ENCODE data around the gene MGST2.

MGST2 gene

DNA sequence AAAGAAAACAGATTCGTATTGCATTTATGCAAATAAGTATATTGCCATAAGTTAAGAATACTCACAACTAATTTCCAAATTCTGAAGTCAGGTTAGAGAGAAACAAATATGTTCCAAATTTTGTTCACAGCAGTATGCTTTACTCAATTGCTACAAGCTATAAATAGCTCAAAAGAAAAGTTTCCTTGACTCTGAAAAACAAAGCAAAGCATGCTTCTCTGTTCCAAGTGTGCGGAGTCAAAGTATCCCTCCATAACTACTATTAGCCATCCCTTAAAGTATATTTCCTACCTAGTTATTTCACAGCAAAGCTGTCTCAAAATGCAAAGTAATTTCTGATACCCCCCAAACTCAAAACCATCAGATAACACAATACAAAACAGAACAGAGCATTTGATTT lies 47.3 kb downstream of the MGST2 start:
- no peak for FAIRE-seq

DNA sequence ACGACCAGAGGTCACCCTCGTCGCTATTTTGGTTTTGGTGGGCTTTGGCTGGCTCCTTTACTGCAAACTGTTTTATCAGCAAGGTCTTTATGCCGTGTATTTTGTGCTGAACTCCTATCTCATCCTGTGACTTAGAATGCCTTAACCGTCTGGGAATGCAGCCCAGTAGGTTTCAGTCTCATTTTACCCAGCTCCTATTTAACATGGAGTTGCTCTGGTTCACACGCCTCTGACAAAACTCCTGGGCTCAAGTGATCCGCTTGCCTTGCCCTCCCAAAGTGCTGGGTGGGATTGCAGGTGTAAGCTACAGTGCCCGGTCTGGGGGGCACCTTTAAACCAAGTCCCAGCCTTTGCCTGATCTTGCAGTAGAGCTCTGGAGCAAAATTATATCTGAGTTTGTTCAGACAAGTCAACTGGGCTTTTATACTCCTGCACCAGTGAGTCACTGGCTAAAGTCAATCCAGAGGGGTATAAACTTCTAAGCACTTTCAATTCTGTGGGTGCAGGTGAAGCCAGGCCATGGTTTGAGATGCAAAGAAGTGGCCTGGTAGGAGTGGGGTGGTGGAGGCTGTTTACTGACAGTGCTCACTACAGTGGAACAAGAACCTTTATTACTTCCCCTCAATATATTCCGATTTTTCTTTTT lies 50.2 kb downstream of the MGST2 start:
- no peak for FAIRE-seq

DNA sequence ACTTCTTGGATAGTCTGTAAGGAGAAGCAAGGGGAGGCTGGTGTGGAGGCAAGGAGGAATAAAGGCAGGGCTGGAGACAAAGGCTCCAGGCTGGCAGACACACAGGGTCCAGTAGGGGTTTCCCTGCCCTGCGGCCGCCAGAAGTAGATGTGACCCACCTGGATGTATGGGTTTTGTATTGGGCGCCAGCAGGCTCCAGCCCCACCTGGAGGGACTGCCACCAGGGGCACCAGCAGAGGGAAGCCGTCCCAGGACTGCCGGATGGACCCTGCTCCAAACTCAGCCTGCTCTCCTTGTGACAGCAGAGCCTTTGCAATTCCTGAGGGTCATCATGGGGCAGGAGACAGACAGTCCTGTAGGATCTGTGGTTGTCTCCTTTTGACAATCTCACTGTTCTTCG lies 52.7 kb downstream of the MGST2 start:
- no peak for FAIRE-seq

DNA sequence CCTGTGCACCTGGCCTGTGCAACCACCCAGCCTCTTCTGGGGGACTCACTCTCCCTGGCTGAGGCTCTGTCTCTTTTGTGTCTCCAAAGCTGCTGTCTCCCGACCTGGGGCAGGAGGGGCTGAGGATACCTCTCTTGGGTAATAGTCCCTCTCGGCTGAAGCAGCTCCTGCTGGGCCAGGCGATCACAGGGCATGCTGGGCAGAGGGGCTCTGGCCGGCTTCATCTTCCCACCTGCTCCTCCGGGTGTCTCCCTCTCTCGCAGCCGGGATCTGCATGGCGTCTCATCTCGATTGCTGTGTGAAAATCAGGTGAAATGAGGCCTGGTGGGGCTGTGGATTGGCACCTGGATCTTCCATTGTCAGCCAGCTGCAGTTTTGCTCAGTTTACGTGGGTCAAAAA lies 53.2 kb downstream of the MGST2 start:
- FAIRE-seq = no peak

DNA sequence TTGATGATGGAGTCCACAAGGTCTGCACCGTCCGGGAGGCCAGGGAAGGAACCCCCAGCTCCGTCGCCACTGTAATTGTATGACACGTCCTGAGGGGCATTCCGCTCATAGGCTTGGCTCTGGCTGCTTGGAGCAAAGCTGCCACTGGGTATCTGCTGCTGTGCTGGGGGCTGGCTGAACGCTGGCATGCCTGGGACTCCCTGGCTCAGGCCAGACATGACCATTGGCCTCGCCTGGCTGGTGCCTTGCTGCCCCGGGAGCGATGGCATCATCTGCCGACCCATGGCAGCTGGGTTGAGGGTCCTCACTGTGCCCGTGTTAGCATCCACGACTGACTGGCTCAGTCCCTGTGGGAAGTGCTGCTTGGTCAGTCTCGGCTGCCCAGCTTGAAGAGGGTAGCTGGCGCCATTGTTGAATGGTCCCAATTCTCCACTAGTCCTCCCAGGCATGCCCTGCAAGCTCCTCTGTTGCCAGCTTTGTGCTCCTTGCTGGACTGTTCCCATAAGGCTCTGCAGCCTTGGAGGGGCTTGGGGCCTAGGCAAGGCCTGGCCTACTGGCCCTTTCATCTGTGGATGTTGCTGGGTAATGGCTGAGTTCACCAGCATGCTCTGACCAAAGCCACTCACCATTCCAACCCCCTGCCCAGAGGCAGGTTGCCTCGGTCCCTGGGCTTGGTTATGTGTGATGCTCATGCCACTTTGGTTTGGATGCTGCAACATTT lies 53.9 kb downstream of the MGST2 start:
- FAIRE-seq = no peak

DNA sequence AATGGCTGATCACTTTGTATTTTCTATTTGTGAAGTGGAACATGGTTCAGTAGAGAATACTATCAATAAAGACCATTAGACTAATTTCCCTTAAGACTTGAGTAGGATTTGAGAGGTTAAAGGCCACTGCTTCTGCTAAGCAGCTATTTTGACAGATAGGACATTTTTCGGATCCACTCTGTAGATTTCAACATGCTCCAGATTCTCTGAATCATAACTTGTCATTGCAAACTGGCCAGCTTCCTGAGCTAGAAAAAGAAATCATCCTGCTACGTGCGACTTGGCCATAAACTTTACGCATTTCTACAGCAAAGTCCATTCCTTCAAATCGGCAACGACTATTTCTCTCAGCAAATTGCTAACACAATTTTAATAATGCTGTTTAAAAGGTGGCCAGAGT lies 55.2 kb downstream of the MGST2 start:
- no peak for FAIRE-seq

DNA sequence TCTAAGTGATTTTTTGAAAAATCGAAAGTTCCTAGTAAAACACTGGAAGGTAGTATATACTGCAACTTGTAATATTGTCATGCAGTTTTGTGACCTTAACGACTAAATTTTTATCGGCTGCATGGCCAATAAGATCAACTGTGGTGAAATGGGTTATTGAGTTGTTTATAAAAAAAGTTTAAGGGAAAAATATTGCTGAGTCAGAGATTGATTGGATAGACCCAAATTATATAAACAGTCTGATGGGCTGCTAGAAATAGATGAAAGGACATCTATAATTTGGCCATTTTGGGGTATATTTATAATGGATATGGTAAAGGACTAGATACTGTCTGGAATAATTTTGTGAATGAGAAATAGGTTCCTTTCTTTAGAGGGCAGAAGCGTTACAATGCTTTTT lies 56.2 kb downstream of the MGST2 start:
- no peak for FAIRE-seq

DNA sequence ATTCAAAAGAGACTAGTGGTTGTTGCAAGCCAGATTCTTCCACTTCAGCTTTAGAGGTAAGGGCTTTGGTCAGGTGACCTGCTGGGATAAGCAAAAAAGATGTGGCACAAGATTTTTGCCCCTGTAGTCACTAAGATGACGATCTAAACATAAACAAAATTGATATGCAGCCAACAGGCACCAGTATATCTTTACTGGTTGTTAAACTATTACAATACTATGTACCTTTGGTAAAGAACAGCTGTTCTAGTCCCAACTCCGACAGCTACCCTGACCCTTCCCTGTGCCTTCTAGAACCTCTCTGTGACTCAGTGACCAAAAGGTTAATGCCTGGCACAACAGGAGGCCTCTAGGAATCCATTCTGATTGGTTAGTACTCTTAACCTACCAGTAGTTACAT lies 59.6 kb downstream of the MGST2 start:
- FAIRE-seq = no peak

DNA sequence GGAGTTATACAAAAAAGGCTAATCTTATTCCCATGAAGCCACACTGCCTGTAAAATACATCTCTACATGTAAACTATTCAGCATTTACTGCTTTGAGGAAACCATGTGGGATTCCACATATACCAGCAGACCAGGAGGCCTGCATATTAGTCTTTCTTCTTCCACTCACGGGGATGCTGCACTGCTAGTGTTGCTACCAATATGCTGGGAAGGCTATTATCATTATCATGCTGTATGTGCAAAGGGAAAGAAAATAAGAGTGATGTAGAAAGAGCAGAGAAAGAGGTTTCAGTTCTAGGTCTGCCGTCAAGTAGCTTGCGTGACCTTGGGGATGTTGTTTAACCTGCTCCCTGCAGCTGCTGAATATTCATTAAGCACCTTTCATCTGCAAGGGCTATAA lies 61.0 kb downstream of the MGST2 start:
- no peak for FAIRE-seq

DNA sequence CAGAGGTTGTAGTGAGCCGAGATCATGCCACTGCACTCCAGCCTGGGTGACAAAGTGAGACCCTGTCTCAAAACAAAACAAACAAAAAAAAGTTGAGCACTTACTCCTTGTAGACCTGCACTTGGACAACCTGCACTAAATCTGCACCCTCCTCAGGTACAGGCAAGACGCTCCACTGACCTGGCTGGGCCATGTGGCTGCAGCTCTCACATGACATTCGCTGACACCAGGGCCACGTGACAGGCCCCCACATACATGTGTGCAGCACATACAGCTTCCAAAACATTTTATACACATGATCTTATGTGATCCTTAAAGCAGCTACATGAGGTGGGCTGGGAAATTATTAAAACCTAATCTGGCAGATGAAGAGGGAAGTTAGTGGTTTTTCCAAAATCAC lies 62.5 kb downstream of the MGST2 start:
- no peak for FAIRE-seq

DNA sequence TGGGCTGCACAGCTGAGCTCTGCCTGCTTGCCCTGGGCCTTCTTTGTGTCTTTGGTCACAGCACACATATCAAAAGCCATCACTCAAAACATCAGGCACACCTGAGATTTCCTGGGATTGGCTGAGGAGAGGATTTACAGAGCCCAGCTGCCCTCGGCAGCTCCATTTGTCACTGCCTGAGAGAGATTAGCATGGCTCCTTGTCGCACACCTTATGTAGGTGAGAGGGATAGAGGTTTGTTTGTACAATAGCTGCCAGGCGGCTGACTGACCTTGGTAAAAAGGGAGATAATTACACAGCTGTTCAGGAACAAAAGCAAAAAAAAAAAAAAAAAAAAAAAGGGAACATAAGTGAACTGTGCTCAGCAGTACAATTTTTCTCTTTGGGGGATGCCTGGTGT lies 63.2 kb downstream of the MGST2 start:
- FAIRE-seq = no peak

DNA sequence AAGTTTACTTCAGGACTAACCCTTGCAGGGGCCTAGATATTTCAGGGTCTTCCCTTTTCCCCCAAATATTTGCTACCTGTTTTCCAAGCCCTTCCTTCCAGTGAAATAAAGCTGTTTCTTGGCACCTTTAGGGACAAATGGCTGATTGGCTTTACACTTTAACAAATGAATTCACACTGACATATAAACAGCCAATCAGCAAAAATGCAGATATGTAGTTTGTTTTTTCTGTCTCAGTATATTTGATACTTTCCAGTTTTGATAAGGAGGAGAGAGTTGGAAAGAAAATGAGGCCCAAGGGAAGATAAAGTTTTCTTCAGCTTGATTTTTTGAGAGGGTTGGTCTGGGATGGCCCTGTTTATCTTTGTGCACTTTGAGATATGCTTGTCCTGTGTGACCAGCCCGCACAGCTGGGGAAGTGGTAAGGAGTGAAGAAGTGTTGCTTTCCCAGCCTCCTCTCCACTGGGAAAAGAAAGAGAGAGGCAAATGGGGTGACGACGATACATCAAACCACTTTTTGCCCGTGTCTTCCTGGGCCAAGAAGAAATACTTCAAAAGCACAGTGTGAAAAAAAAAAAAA lies 67.5 kb downstream of the MGST2 start:
- no peak for FAIRE-seq

DNA sequence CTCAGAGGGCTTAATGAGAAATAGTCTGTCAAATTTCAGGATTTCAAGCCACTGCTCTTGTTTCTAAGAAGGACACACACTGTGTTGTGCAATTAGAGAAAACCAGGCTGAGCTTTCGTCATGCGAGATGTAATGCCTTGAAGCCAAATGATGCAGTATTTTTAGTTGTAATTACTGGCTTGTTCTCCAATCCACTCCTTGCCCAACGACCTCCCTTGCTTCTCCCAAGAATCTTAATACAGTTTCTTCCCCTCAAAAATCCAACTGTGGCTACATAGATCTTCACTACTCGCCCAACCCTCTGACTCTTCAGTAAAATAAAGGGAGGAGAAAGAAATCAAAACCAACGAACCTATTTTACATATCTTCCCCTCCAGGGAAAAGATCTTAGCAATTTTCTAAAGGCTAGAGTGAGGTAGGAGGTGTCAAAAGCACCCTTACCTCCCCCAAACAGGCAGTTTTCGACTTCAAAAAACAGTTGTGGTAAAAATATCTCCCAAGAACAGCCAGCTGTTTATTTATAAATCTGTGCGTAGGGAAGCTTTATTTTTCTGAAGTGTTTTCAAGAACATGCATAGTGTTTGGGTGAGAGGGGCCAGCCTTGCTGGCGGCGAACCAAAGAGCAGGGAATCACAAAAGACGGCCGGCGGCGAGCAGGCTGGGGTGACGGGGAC lies 68.7 kb downstream of the MGST2 start:
- FAIRE-seq = no peak

DNA sequence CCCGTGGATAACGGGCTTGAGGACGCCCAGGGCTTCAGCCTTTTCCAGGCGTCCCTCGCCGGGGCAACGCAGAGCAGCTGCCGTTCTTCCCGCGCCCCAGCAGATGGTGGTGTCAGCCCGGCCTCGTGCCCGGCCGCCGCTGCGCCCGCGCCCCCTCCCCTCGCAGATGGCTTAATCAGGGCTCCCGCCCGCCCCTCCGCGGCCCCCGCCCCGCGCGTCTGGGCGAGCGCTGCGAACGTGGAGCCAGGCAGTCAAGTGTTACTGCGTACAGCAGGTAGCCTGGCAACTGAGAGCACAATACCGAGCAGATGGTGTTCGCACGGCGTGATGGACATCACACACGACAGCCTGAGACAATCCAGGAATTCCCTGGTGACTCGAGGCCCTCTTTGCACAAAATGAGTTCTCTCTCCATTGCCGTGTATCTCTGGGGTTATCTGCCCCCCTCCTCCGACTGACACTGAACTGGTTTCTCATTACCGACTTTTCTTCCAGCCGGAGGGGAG lies 69.3 kb downstream of the MGST2 start:
- FAIRE-seq = no peak

DNA sequence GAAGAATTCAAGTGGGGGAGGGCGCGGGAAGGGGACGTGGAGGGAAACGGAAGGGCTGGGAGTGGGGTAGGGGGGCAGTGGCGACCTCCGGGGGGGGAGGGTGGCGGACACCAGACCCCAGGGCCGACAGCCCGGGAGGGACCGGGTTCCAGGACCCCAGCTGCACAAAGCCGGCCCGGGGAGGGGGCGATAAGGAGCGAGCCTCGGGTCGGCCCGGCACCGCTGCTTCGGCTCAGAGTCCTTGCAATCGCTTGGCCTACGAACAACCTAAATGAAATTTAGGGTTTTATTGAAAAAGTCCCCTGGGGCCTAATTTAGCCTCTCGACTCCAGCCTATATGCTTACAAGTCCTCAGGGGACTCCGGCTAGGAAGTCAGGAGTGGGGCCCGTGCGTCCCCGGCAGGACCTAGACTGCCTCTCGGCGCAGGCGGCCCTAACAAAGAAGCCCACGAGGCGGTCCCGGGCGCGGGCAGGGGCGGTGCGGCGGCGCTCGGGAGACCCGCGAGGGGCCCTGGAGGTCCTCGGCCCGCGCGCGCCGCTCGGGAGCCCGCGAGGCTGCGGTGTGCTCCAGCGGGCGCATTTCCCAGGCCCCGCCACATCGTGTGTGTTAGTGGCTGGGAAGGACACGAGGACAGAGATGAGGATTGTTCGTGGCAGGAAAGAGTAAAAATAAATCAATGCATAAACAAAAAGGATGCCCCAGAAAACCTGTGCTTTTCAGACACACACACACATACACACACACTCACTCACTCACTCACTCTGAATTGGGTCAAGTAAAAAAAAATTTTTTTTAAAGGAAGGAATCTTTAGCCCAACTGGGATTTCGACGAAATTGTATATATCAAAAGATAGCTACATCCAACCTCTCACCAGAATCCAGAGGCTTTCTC lies 70.0 kb downstream of the MGST2 start:
- no peak for FAIRE-seq

DNA sequence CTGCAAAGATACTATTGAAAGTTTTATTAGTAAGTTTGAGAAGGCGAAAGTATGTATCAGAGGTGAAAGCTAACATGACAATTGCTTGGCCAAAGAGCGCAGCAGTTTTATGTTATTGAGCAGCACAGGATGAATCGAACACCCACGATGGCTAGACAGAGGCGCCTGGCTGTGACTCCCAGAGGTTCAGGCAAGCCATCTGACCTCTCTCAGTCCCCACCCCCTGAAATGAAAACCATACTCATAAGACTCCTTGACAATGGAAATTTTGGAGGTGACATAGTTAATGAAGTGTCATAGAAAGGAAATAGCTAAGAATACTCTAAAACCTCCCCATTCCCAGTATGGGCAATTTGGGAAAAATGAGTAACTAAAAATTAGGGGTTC lies 70.6 kb downstream of the MGST2 start:
- no peak for FAIRE-seq

DNA sequence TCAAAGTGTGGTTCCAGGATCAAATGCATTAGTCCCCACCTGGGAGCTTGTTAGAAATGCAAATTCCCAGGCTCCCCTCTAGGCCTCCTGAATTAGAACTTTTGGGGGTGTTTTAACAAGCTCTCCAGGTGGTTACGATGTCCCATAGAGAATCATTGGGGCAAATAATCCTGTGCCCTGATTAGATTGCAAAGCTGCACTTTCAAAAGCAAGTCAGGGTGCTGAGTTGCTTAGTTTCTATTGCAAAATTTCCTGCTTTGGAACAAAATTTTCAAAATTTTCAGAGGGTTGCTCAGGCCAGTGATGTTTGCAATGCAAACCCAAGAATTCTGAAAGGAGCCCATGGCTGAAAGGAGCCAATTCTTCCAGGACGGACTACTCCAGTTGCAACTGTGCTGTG lies 71.0 kb downstream of the MGST2 start:
- no peak for FAIRE-seq

DNA sequence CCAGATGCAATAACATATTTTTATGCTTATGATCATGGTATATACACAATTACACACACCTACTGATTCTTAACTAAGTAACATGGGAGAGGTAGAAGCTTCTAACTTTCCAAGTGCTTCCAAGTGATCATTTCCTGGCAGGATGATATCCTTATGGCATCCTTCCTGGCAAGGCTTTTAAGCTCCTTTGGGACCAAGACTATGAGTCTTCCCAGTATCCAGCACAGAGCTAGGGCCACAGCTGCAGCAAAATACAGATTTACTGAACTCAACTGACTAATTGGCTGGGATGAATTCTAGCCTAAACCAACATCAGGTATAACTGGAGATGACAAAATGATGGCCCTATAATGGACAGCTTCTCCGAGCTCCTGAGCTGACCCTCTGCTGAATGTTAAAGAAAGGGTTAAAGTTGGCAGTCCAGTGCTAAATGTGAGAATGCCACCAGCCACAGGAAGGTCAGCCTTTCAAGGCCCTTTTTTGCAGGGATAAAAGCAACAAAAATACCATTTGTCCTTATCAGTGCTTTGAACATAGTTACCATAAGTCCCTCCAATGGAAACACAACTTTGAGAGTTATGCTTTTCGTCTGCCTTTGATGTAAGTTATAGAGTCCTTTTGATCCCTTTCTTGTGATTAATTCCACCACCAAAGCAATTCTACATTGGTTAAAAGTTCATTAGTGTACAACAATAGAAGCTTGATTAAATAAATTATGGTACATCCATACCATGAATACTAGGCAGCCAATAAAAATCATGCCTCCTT lies 73.4 kb downstream of the MGST2 start:
- no peak for FAIRE-seq

DNA sequence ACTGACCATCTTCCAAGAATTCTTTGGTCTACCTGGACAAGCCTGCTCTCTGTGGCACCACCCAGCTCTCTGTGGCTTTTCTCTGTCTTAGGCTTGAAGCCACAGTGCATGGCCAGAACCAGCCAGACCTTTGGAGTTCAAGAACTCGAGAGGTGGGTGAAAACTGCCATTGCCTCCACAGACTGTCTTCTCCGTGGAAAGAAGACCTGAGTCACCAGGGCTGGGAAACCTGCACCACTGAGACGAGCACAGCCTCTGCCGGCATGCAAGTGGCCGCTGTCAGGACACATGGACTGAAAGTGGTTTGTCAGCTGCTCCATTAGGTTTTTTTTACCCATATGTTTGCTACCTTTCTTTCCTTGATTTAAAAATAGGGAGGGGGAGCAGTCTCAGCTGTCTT lies 74.5 kb downstream of the MGST2 start:
- no peak for FAIRE-seq

DNA sequence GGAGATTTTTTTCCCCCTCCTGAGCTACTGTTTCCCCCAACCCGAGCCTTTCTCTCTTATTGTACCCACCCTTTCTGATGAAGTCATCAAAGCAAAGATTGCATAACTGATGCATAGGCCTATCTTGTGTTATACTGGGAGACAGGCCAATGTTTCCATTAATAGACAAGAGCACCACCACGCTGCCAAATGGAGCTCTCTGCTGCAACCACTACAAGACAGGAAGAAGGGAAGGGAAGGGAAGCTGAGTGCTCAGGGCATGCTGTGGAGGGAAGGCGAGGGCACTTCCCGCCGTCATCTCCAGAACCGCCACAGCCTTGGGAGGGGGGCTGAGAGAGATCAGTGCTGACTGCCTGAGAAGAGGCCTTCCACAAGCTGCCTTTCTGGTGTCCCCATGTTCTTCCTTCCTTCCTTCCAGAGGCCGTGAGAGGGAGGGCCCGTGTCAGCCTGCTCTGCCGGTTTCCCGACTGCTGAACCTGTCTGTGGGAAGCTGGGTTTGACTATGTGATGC lies 75.0 kb downstream of the MGST2 start:
- no peak for FAIRE-seq

DNA sequence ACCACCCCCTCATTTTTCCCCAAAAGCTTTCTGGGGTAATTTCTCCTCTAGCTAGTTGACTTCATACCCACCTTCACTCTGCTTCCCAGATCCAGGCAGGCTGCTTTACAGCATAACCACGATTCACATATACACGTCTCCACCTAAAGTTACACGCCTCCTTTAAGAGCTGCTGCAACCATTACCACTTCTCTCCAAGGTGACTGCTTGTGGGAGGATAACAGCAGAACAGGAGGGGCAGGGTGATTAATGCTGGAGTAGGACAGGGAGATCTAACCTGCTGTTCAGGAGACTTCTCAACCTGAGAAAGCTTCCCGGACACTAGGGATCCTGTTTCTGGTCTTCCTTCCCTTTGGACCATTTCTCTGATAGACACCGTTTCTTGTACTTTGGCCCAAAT lies 77.4 kb downstream of the MGST2 start:
- no peak for FAIRE-seq

DNA sequence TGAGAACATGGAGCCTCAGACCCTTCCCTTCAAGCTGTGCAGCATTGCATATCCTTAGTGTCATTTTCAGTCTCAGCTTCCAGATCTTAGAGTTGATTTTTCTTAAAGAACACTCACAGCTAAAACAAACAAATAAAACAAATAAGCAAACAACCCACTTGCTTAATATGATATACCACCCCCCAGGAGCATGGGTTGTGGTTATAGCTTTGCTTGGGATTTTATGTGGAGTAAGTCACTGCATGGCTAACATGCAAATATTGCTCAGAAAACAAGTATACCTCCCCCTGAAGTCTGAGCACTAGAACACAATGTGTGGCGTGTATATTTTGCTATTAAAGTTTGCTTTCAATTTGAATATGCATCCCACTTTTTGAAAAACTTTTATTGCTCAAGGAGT lies 78.6 kb downstream of the MGST2 start:
- FAIRE-seq = no peak

All from endometrium (tissue), 2 donors.